Measurements from ENCODE around the gene RPH3AL.

GRCh38 chr17:214881-215331 lies 137.7 kb downstream of the RPH3AL start:
- TF ChIP-seq POLR2A (IDR thresholded peaks at IDR 0.05): no peak
- no peak for TF ChIP-seq CTCF (IDR thresholded peaks at IDR 0.05)

Measured in transverse colon (tissue), 3 donors.